Neural progenitor cell (in vitro differentiated cells): Measurements from ENCODE around the gene MTSS2. TPM values are rescaled to one million over a fixed set of nuclear protein-coding genes. Genes with fewer than 3 reads are reported as not detected.
A peak's percentile ranks its signal among the peaks of the same experiment; 100 is the strongest.

Experiments
- DNase-seq: peaks from one replicate; pipeline ENCODE4 v3.0.0-alpha.2; 2016; ENCODE audit warnings: low spot score
- H2AFZ ChIP-seq: fragments of 200-600 bp; sonication (generic); replicated peaks from 2 replicates; pipeline ENCODE4 v1.6.1; 2016; ENCODE audit warnings: antibody characterized with exemption
- H3F3A ChIP-seq: fragments of 200-600 bp; sonication (generic); 2 replicates; pipeline ENCODE4 v1.6.1; 2016; ENCODE audit warnings: antibody characterized with exemption, low read depth
- H3K27ac ChIP-seq: fragments of 200-600 bp; sonication (generic); 2 replicates; pipeline ENCODE4 v1.5.1; 2016; ENCODE audit warnings: mild to moderate bottlenecking
- H3K27me3 ChIP-seq: fragments of 200-600 bp; sonication (generic); 2 replicates; pipeline ENCODE4 v1.6.1; 2016; ENCODE audit warnings: mild to moderate bottlenecking, moderate library complexity
- H3K36me3 ChIP-seq: fragments of 200-600 bp; sonication (generic); 2 replicates; pipeline ENCODE4 v1.5.1; 2016
- H3K4me1 ChIP-seq: fragments of 200-600 bp; sonication (generic); 2 replicates; pipeline ENCODE4 v1.6.1; 2016; ENCODE audit warnings: mixed run types
- H3K4me2 ChIP-seq: fragments of 200-600 bp; sonication (generic); 2 replicates; pipeline ENCODE4 v1.6.1; 2016
- H3K4me3 ChIP-seq: fragments of 200-600 bp; sonication (generic); 2 replicates; pipeline ENCODE4 v1.5.1; 2016
- H3K79me2 ChIP-seq: fragments of 200-600 bp; sonication (generic); 2 replicates; pipeline ENCODE4 v1.6.1; 2016; ENCODE audit warnings: low read depth
- H3K9ac ChIP-seq: fragments of 200-600 bp; sonication (generic); 2 replicates; pipeline ENCODE4 v1.6.1; 2016
- H3K9me3 ChIP-seq: fragments of 200-600 bp; sonication (generic); 2 replicates; pipeline ENCODE4 v1.5.1; 2016; ENCODE audit warnings: low read depth
- H4K20me1 ChIP-seq: fragments of 200-600 bp; sonication (generic); 2 replicates; pipeline ENCODE4 v1.6.1; 2016; ENCODE audit warnings: low read depth
- H3K27ac Mint-ChIP-seq: 3 replicates; pipeline ENCODE4 v1.8.0; 2021; ENCODE audit warnings: mixed read lengths
- H3K27me3 Mint-ChIP-seq: 2 replicates; pipeline ENCODE4 v1.8.0; 2022; ENCODE audit warnings: low read depth, mild to moderate bottlenecking, inconsistent platforms, moderate library complexity, mixed read lengths; ENCODE audit not compliant: insufficient read depth
- H3K36me3 Mint-ChIP-seq: 3 replicates; pipeline ENCODE4 v1.8.0; 2021; ENCODE audit warnings: mixed read lengths
- H3K4me1 Mint-ChIP-seq: 3 replicates; pipeline ENCODE4 v1.8.0; 2021; ENCODE audit warnings: mixed read lengths
- H3K4me3 Mint-ChIP-seq: 3 replicates; pipeline ENCODE4 v1.8.0; 2021; ENCODE audit warnings: mild to moderate bottlenecking, moderate library complexity, mixed read lengths
- H3K9me3 Mint-ChIP-seq: 3 replicates; pipeline ENCODE4 v1.8.0; 2020; ENCODE audit warnings: mixed read lengths
- CTCF ChIP-seq: fragments of 200-600 bp; sonication (generic); IDR thresholded peaks from 2 replicates; pipeline ENCODE4 v1.5.1; 2017; ENCODE audit warnings: antibody characterized with exemption, mild to moderate bottlenecking
- EZH2 ChIP-seq: fragments of 200-600 bp; sonication (generic); IDR thresholded peaks from 2 replicates; pipeline ENCODE4 v1.6.1; 2017; ENCODE audit warnings: antibody characterized with exemption, mild to moderate bottlenecking, moderate library complexity
- EZH2phosphoT487 ChIP-seq: fragments of 200-600 bp; sonication (generic); IDR thresholded peaks from 2 replicates; pipeline ENCODE4 v1.6.1; 2017; ENCODE audit warnings: antibody characterized with exemption
- total RNA-seq: library from RNA; depleted of rRNA; stranded (reverse); fragments of >200 nt; gene quantifications from 2 replicates; pipeline ENCODE4 v1.2.3, GENCODE V29; 2015; ENCODE audit warnings: low replicate concordance

The MTSS2 gene
- total RNA-seq, 1 donor from 2014 or later: 6.2 TPM

GRCh38 chr16:70720425-70721201 is 34.8 kb upstream of the MTSS2 start:
- Histone ChIP-seq H3K4me2 (no peak overlapping the region), H3K9me3 (no peaks in the 10 kb centered on the region), H4K20me1 (no peaks in the 10 kb centered on the region), H3K36me3 (no peaks in the 10 kb centered on the region), H3K9ac (no peak overlapping the region), H3K27ac (no peak overlapping the region), H3K79me2 (no peaks in the 10 kb centered on the region), H3K4me1 (peaks cover 7% of the 10 kb centered on the region), H3K27me3 (no peaks in the 10 kb centered on the region), H3F3A (no peaks in the 10 kb centered on the region), H2AFZ (no peak overlapping the region), H3K4me3 (no peak overlapping the region)
- no peak overlapping the region for H3K27ac Mint-ChIP-seq
- peaks cover 6% of the 10 kb centered on the region for H3K9me3 Mint-ChIP-seq
- peaks cover 11% of the 10 kb centered on the region for H3K4me1 Mint-ChIP-seq
- H3K27me3 Mint-ChIP-seq: peaks cover 2% of the 10 kb centered on the region
- DNase-seq: no peak
- H3K4me3 Mint-ChIP-seq: no peak overlapping the region
- H3K36me3 Mint-ChIP-seq: peaks cover 19% of the 10 kb centered on the region
- no peak for TF ChIP-seq CTCF
- TF ChIP-seq EZH2phosphoT487: no peak
- no peak for TF ChIP-seq EZH2

- Histone ChIP-seq H3K4me3 (no peak overlapping the region), H3K9me3 (no peaks in the 10 kb centered on the region), H3K9ac (no peak overlapping the region), H3K27me3 (no peaks in the 10 kb centered on the region), H4K20me1 (no peaks in the 10 kb centered on the region), H2AFZ (no peak overlapping the region), H3K4me1 (peaks cover 18% of the 10 kb centered on the region), H3K27ac (no peak overlapping the region), H3F3A (no peaks in the 10 kb centered on the region), H3K36me3 (no peaks in the 10 kb centered on the region), H3K79me2 (no peaks in the 10 kb centered on the region), H3K4me2 (no peak overlapping the region)
- peak overlapping the region; percentile 50 for H3K27ac Mint-ChIP-seq
- H3K4me3 Mint-ChIP-seq: no peak overlapping the region
- H3K36me3 Mint-ChIP-seq: peaks cover 19% of the 10 kb centered on the region
- peaks cover 7% of the 10 kb centered on the region for H3K27me3 Mint-ChIP-seq
- peaks cover 35% of the 10 kb centered on the region for H3K4me1 Mint-ChIP-seq
- H3K9me3 Mint-ChIP-seq: peaks cover 6% of the 10 kb centered on the region
- no peak for DNase-seq
- no peak for TF ChIP-seq CTCF
- TF ChIP-seq EZH2: no peak
- TF ChIP-seq EZH2phosphoT487: no peak
Measured at GRCh38 chr16:70717065-70717464, 31.2 kb upstream of the MTSS2 start.

GRCh38 chr16:70715860-70716357 is 30.1 kb upstream of the MTSS2 start:
- peaks cover 7% of the 10 kb centered on the region for H3K27me3 Mint-ChIP-seq
- Histone ChIP-seq H3K4me1 (peaks cover 18% of the 10 kb centered on the region), H3K79me2 (no peaks in the 10 kb centered on the region), H4K20me1 (no peaks in the 10 kb centered on the region), H3K36me3 (no peaks in the 10 kb centered on the region), H2AFZ (no peak overlapping the region), H3F3A (no peaks in the 10 kb centered on the region), H3K9ac (no peak overlapping the region), H3K27me3 (no peaks in the 10 kb centered on the region), H3K9me3 (no peaks in the 10 kb centered on the region), H3K27ac (no peak overlapping the region), H3K4me2 (no peak overlapping the region), H3K4me3 (no peak overlapping the region)
- H3K36me3 Mint-ChIP-seq: peaks cover 18% of the 10 kb centered on the region
- peaks cover 45% of the 10 kb centered on the region for H3K4me1 Mint-ChIP-seq
- no peak overlapping the region for H3K4me3 Mint-ChIP-seq
- peak overlapping the region; percentile 74 for H3K27ac Mint-ChIP-seq
- TF ChIP-seq EZH2 (no peak), EZH2phosphoT487 (no peak), CTCF (no peak)
- no peak for DNase-seq
- H3K9me3 Mint-ChIP-seq: peaks cover 6% of the 10 kb centered on the region
